ENCODE measurements around the gene SARDH. TPM values are rescaled to one million over a fixed set of nuclear protein-coding genes. Genes with fewer than 3 reads are reported as not detected.

The SARDH gene
- total and polyA plus RNA-seq, 2 of the 13 experiments (the other 11 are each of a cell fraction or from before 2014, with no cell fraction given): 11.6 to 34.9 TPM

- no peak for TF ChIP-seq MED8 (CRISPR knock-in tag; IDR thresholded peaks at IDR 0.05; ENCODE audit: insufficient replicate concordance)
- TF ChIP-seq MEIS2 (CRISPR knock-in tag; IDR thresholded peaks at IDR 0.05): no peak
- TF ChIP-seq PHF5A (CRISPR knock-in tag; IDR thresholded peaks at IDR 0.05; ENCODE audit: low read depth, unreplicated experiment): peak; percentile 65
- peak; percentile 57; the same call in 1 of the 2 replicates for TF ChIP-seq ZNF614 (CRISPR knock-in tag; IDR thresholded peaks at IDR 0.05; ENCODE audit: borderline replicate concordance)
- no peak for TF ChIP-seq ZNF563 (CRISPR knock-in tag; IDR thresholded peaks at IDR 0.05)
- no peak for TF ChIP-seq NR2F2 (IDR thresholded peaks at IDR 0.05; ENCODE audit: borderline replicate concordance, low read depth)
- TF ChIP-seq IRF2 (CRISPR knock-in tag; IDR thresholded peaks at IDR 0.05): peak; percentile 91
- TF ChIP-seq THAP8 (CRISPR knock-in tag; IDR thresholded peaks at IDR 0.05; ENCODE audit: borderline replicate concordance): no peak
- TF ChIP-seq HMGXB4 (CRISPR knock-in tag; IDR thresholded peaks at IDR 0.05; ENCODE audit: borderline replicate concordance in 1 of 2, low read depth in 1 of 2): peak; percentile 83 to 91
- no peak; the same call in 1 of the 2 replicates for TF ChIP-seq RXRA (CRISPR knock-in tag; IDR thresholded peaks at IDR 0.05)
- 0 out of 2 replicates have a peak, but pooled peaks have one; percentile 25 for TF ChIP-seq GABPB1 (CRISPR knock-in tag; IDR thresholded peaks at IDR 0.05)
- no peak for TF ChIP-seq ZNF329 (CRISPR knock-in tag; IDR thresholded peaks at IDR 0.05; ENCODE audit: low read depth)
- peak; percentile 63 for TF ChIP-seq ZNF350 (CRISPR knock-in tag; IDR thresholded peaks at IDR 0.05; ENCODE audit: borderline replicate concordance, low read depth)
- TF ChIP-seq AGO2 (optimal IDR thresholded peaks at IDR 0.05; ENCODE audit: low read depth, low read length): no peak
- no peak for TF ChIP-seq NFKB2 (CRISPR knock-in tag; IDR thresholded peaks at IDR 0.05; ENCODE audit: borderline replicate concordance)
- TF ChIP-seq SP5 (CRISPR knock-in tag; IDR thresholded peaks at IDR 0.05; ENCODE audit: borderline replicate concordance, low read depth): no peak
- TF ChIP-seq ZNF687 (CRISPR knock-in tag; IDR thresholded peaks at IDR 0.05): peak; percentile 78
- 0 out of 2 replicates have a peak, but pooled peaks have one; percentile 54 for TF ChIP-seq STAT6 (CRISPR knock-in tag; IDR thresholded peaks at IDR 0.05; ENCODE audit: borderline replicate concordance)
- TF ChIP-seq ZNF33B (CRISPR knock-in tag; IDR thresholded peaks at IDR 0.05): 0 out of 2 replicates have a peak, but pooled peaks have one; percentile 50
- 0 out of 2 replicates have a peak, but pooled peaks have one; percentile 36 for TF ChIP-seq ZNF605 (CRISPR knock-in tag; IDR thresholded peaks at IDR 0.05)
Observed at GRCh38 chr9:133742849-133743444, 4.8 kb upstream of the SARDH start (continued).
